GM12874 (cell line): ENCODE measurements around the gene ACER3.

ENCODE experiments used
- CTCF ChIP-seq: IDR thresholded peaks from 2 replicates; pipeline ENCODE4 v1.5.1; 2011; ENCODE audit warnings: low read depth, mild to moderate bottlenecking, control low read depth, low read length, moderate library complexity; ENCODE audit not compliant: insufficient read depth

The ACER3 gene

GRCh38 chr11:77051511-77051910, 190.8 kb downstream of the ACER3 start:
- TF ChIP-seq CTCF: no peak

GRCh38 chr11:77052518-77052917, 191.8 kb downstream of the ACER3 start:
- no peak for TF ChIP-seq CTCF

GRCh38 chr11:77053217-77054015, 192.7 kb downstream of the ACER3 start:
- no peak for TF ChIP-seq CTCF

- TF ChIP-seq CTCF: no peak
These were observed 193.4 kb downstream of the ACER3 start for GRCh38 chr11:77054084-77054483.

- TF ChIP-seq CTCF: no peak
These were observed 194.4 kb downstream of the ACER3 start for GRCh38 chr11:77055101-77055561.

- TF ChIP-seq CTCF: no peak
These were observed 195.2 kb downstream of the ACER3 start for GRCh38 chr11:77055913-77056312.

GRCh38 chr11:77056814-77057402, 196.2 kb downstream of the ACER3 start:
- TF ChIP-seq CTCF: no peak
